ENCODE data around the gene ADPRH. TPM values are rescaled to one million over a fixed set of nuclear protein-coding genes. Genes with fewer than 3 reads are reported as not detected.
A peak's percentile ranks its signal among the peaks of the same experiment; 100 is the strongest.

ADPRH gene
- total RNA-seq, 2 experiments from 2014 or later: 0.36 TPM

GRCh38 chr3:119582178-119582577, 2.9 kb downstream of the ADPRH start:
- Mint-ChIP-seq H3K9me3 (no peaks in the 10 kb centered on the region), H3K4me3 (no peak overlapping the region), H3K4me1 (ENCODE audit: low read depth) (peaks cover 13% of the 10 kb centered on the region), H3K27me3 (peaks cover 17% of the 10 kb centered on the region), H3K36me3 (ENCODE audit: low read depth) (no peaks in the 10 kb centered on the region), H3K27ac (no peak overlapping the region)
- DNase-seq (peak in 2 of 14 experiments; percentile 62 to 74), ATAC-seq (ENCODE audit: poor library complexity) (peak; percentile 32)
- H3K4me3 ChIP-seq (ENCODE audit: low read length): no peak overlapping the region
- no peaks in the 10 kb centered on the region for H3K36me3 ChIP-seq (ENCODE audit: insufficient read depth, low read length)
- intact Hi-C loops (cut with DNase I, micrococcal nuclease): no loop called here
- H3K4me1 ChIP-seq (ENCODE audit: insufficient read depth, low read length): peaks cover 21% of the 10 kb centered on the region
- ChIA-PET POLR2A (no interaction called here), CTCF (no interaction called here)
- no peaks in the 10 kb centered on the region for H3K9me3 ChIP-seq (ENCODE audit: control insufficient read depth in 1 of 2, insufficient read depth in 1 of 2, low read length in 2 of 2)
- TF ChIP-seq CTCF (IDR thresholded peaks at IDR 0.05): no peak
- H3K27me3 ChIP-seq (ENCODE audit: control insufficient read depth in 1 of 2, insufficient read depth in 2 of 2, low read length in 2 of 2): no peaks in the 10 kb centered on the region
- no peak overlapping the region for H3K27ac ChIP-seq (ENCODE audit: low read depth in 1 of 2, low read length in 2 of 2)

GRCh38 chr3:119585208-119585607, 5.9 kb downstream of the ADPRH start:
- H3K36me3 ChIP-seq (ENCODE audit: insufficient read depth, low read length): no peaks in the 10 kb centered on the region
- H3K27ac Mint-ChIP-seq: no peak overlapping the region
- H3K4me1 Mint-ChIP-seq (ENCODE audit: low read depth): peaks cover 3% of the 10 kb centered on the region
- no peak overlapping the region for H3K4me3 Mint-ChIP-seq
- no peaks in the 10 kb centered on the region for H3K9me3 ChIP-seq (ENCODE audit: control insufficient read depth in 1 of 2, insufficient read depth in 1 of 2, low read length in 2 of 2)
- H3K36me3 Mint-ChIP-seq (ENCODE audit: low read depth): no peaks in the 10 kb centered on the region
- POLR2A ChIA-PET: no interaction called here
- CTCF ChIA-PET: no interaction called here
- H3K27me3 Mint-ChIP-seq: peaks cover 8% of the 10 kb centered on the region
- intact Hi-C loops (cut with DNase I, micrococcal nuclease): no loop called here
- ATAC-seq (ENCODE audit: poor library complexity) (no peak), DNase-seq (peak in 2 of 14 experiments; percentile 17 to 34)
- H3K27ac ChIP-seq (ENCODE audit: low read depth in 1 of 2, low read length in 2 of 2): no peak overlapping the region
- no peak for TF ChIP-seq CTCF (IDR thresholded peaks at IDR 0.05)
- H3K4me1 ChIP-seq (ENCODE audit: insufficient read depth, low read length): peaks cover 9% of the 10 kb centered on the region
- no peaks in the 10 kb centered on the region for H3K9me3 Mint-ChIP-seq
- no peaks in the 10 kb centered on the region for H3K27me3 ChIP-seq (ENCODE audit: control insufficient read depth in 1 of 2, insufficient read depth in 2 of 2, low read length in 2 of 2)
- H3K4me3 ChIP-seq (ENCODE audit: low read length): no peak overlapping the region

- TF ChIP-seq CTCF (IDR thresholded peaks at IDR 0.05): no peak
- ChIA-PET CTCF (no interaction called here), POLR2A (no interaction called here)
- no peaks in the 10 kb centered on the region for H3K9me3 Mint-ChIP-seq
- H3K36me3 ChIP-seq (ENCODE audit: insufficient read depth, low read length): no peaks in the 10 kb centered on the region
- no peaks in the 10 kb centered on the region for H3K36me3 Mint-ChIP-seq (ENCODE audit: low read depth)
- no peaks in the 10 kb centered on the region for H3K27me3 ChIP-seq (ENCODE audit: control insufficient read depth in 1 of 2, insufficient read depth in 2 of 2, low read length in 2 of 2)
- ATAC-seq (ENCODE audit: poor library complexity) (no peak), DNase-seq (no peak)
- H3K9me3 ChIP-seq (ENCODE audit: control insufficient read depth in 1 of 2, insufficient read depth in 1 of 2, low read length in 2 of 2): no peaks in the 10 kb centered on the region
- intact Hi-C loops (cut with DNase I, micrococcal nuclease): no loop called here
- H3K4me1 ChIP-seq (ENCODE audit: insufficient read depth, low read length): peaks cover 5% of the 10 kb centered on the region
- no peaks in the 10 kb centered on the region for H3K4me1 Mint-ChIP-seq (ENCODE audit: low read depth)
- H3K27ac Mint-ChIP-seq: no peak overlapping the region
- H3K27ac ChIP-seq (ENCODE audit: low read depth in 1 of 2, low read length in 2 of 2): no peak overlapping the region
- H3K4me3 ChIP-seq (ENCODE audit: low read length): no peak overlapping the region
- peaks cover 4% of the 10 kb centered on the region for H3K27me3 Mint-ChIP-seq
- no peak overlapping the region for H3K4me3 Mint-ChIP-seq
Observed at GRCh38 chr3:119585856-119586570, 6.7 kb downstream of the ADPRH start.
